Measurements from ENCODE around the gene TACR2. TPM values are rescaled to one million over a fixed set of nuclear protein-coding genes. Genes with fewer than 3 reads are reported as not detected.

The TACR2 gene
- total RNA-seq, 4 donors from 2014 or later: 0.36 to 0.49 TPM; not detected in 2

- in situ Hi-C loops (cut with MboI; ENCODE audit: low sequenced_read_pairs in 4 of 4) (no loop called here), intact Hi-C loops (cut with DNase I; ENCODE audit: low total_unique reads) (loop anchor here (2.0 kb wide), 2 partner anchors 35 to 45 kb away; no protein-coding TSS in a partner anchor)
- peak in 1 of 2 donors; percentile 6 for ATAC-seq
- no peaks in the 10 kb centered on the region for H3K9me3 ChIP-seq
- DNase-seq: no peak
- H3K4me1 ChIP-seq: peaks cover 69 to 86% of the 10 kb centered on the region in 2 donors
- H3K4me3 ChIP-seq: no peak overlapping the region
- H3K36me3 ChIP-seq: peaks cover 0 to 31% of the 10 kb centered on the region in 2 donors
- H3K27me3 ChIP-seq: no peaks in the 10 kb centered on the region
- TF ChIP-seq POLR2A (IDR thresholded peaks at IDR 0.05) (no peak), CTCF (IDR thresholded peaks at IDR 0.05 in 4 of 5, conservative IDR thresholded peaks at IDR 0.05 in 1 of 5) (no peak)
- peak overlapping the region; percentile 89 to 93 (median 92) for H3K27ac ChIP-seq
These were observed 53.1 kb downstream of the TACR2 start for GRCh38 chr10:69363666-69364065.

- Histone ChIP-seq H3K4me1 (peaks cover 72 to 80% of the 10 kb centered on the region in 2 donors), H3K4me3 (peak overlapping the region in 2 of 4 donors; percentile 0 to 14), H3K36me3 (peaks cover 0 to 24% of the 10 kb centered on the region in 2 donors), H3K27ac (peak overlapping the region; percentile 89 to 93 (median 92)), H3K27me3 (no peaks in the 10 kb centered on the region), H3K9me3 (no peaks in the 10 kb centered on the region)
- no peak for TF ChIP-seq CTCF (IDR thresholded peaks at IDR 0.05 in 4 of 5, conservative IDR thresholded peaks at IDR 0.05 in 1 of 5)
- peak; percentile 80 to 83 for TF ChIP-seq POLR2A (IDR thresholded peaks at IDR 0.05)
- in situ Hi-C loops (cut with MboI; ENCODE audit: low sequenced_read_pairs in 4 of 4) (no loop called here), intact Hi-C loops (cut with DNase I; ENCODE audit: low total_unique reads) (loop anchor here (2.0 kb wide), 2 partner anchors 34 to 44 kb away; no protein-coding TSS in a partner anchor)
- peak; percentile 87 to 95 for DNase-seq
- peak; percentile 71 to 78 for ATAC-seq
These were observed 54.2 kb downstream of the TACR2 start for GRCh38 chr10:69362471-69362954.

GRCh38 chr10:69361303-69361614 lies 55.5 kb downstream of the TACR2 start:
- Histone ChIP-seq H3K4me1 (peaks cover 63 to 69% of the 10 kb centered on the region in 2 donors), H3K9me3 (no peaks in the 10 kb centered on the region), H3K27me3 (no peaks in the 10 kb centered on the region), H3K36me3 (peaks cover 0 to 18% of the 10 kb centered on the region in 2 donors), H3K27ac (peak overlapping the region; percentile 89 to 93 (median 92)), H3K4me3 (no peak overlapping the region)
- in situ Hi-C loops (cut with MboI; ENCODE audit: low sequenced_read_pairs in 4 of 4): no loop called here
- peak; percentile 64 to 69 for ATAC-seq
- peak; percentile 84 to 96 for DNase-seq
- intact Hi-C loops (cut with DNase I; ENCODE audit: low total_unique reads): no loop called here
- no peak for TF ChIP-seq CTCF (IDR thresholded peaks at IDR 0.05 in 4 of 5, conservative IDR thresholded peaks at IDR 0.05 in 1 of 5)
- TF ChIP-seq POLR2A (IDR thresholded peaks at IDR 0.05): no peak

GRCh38 chr10:69360485-69361302 lies 56.0 kb downstream of the TACR2 start:
- no peaks in the 10 kb centered on the region for H3K9me3 ChIP-seq
- in situ Hi-C loops (cut with MboI; ENCODE audit: low sequenced_read_pairs in 4 of 4) (no loop called here), intact Hi-C loops (cut with DNase I; ENCODE audit: low total_unique reads) (no loop called here)
- H3K4me1 ChIP-seq: peaks cover 63 to 64% of the 10 kb centered on the region in 2 donors
- DNase-seq (peak; percentile 80 to 94), ATAC-seq (peak; percentile 73 to 76)
- TF ChIP-seq CTCF (IDR thresholded peaks at IDR 0.05 in 4 of 5, conservative IDR thresholded peaks at IDR 0.05 in 1 of 5) (no peak), POLR2A (IDR thresholded peaks at IDR 0.05) (no peak)
- H3K4me3 ChIP-seq: no peak overlapping the region
- peak overlapping the region; percentile 89 to 93 (median 92) for H3K27ac ChIP-seq
- H3K36me3 ChIP-seq: peaks cover 0 to 12% of the 10 kb centered on the region in 2 donors
- no peaks in the 10 kb centered on the region for H3K27me3 ChIP-seq
